ENCODE results near the gene TSHZ2.
"Not testable (repeated sequence)": the region's sequence is repeated elsewhere in the genome, so short reads cannot be mapped to it uniquely, and the experiment has no call there.

Gene TSHZ2

DNA sequence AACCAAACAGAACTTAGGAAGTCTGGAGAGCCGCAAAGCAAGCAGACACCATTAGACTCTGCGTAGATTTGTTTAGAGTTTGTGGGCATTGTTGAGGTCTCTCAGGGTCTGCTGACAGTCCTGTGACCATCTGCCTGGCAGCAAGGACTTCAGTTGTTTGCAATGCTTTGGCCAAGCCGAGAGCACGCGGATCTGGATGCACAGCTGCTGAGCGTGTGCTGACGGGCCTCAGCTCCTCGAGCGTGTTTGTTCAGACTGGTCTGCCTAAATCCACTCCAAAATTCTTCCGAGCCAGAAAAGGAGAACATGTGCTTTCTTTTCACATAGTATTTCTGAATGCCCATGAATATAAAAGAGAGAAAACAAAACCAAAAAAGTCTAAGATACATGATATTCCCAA is 462.5 kb downstream of the TSHZ2 start:
- DNase-seq = no peak

DNA sequence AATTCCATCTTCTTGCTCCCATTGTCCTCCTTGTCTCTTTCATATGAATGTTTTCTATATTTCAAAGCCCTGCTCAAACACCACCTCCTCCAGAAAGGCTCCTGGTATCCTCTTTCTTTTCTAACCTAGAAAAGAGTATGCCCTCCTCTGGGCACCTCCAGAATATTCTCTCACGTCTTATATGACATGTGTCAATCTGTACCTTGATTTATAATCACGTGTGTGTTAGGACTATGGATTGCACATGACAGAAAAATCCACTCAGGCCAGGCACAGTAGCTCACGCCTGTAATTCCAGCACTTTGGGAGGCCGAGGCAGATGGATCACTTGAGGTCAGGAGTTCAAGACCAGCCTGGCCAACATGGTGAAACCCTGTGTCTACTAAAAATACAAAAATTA is 464.8 kb downstream of the TSHZ2 start:
- DNase-seq = not testable (repeated sequence)

DNA sequence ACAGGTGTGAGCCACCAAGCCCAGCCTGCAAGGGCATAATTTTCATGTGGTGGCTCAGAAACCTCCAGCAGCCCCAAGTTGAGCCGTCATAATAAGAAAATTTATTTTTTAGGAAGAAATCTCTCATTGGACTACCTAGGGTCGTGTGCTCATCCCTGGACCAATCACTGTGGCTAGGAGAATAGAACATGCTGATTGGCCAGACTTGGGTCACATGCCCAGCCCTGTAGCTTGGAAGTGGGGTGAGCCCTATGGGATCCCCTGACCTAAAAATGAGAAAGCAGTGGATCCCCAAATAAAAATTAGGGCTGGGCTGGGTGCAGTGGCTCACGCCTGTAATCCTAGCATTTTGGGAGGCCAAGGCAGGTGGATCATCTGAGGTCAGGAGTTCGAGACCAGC is 466.2 kb downstream of the TSHZ2 start:
- DNase-seq = no peak

DNA sequence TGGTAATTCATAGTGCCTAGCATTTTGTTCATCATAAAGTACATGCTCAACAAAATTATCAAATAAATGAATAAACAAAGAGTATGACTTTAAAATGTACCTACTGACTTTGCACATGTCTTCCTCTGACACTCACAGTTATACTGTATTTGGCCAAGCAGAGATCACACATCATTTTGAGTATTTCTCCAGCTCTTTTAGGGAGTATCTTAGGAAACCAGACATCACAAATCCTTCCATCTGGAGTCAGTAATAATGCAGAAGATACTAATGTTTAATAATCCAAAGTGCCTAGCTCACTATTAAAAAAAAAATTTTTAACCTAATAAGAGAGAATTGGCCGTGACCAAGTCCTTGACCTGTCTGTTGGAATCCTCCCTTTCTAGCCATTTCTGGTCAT is 466.9 kb downstream of the TSHZ2 start:
- DNase-seq = no peak

DNA sequence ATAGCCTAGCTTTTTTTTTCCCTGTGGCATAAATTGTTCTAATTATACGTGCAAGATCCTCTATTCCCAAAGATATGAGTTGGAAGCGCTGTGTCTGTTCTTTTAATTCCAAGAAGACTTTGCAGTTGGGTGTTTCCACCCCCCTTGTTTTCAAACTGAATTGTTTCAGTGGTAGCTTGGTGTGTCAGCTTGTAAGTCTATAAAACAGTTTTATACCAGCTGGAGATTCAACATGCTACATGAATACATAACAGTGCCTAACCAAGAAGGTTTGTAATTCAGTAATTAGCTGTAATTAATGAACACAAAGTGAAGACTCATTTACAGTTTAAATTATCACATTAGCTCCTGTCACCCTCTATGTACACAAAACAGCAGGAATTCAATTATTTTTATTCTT is 467.5 kb downstream of the TSHZ2 start:
- DNase-seq = no peak

DNA sequence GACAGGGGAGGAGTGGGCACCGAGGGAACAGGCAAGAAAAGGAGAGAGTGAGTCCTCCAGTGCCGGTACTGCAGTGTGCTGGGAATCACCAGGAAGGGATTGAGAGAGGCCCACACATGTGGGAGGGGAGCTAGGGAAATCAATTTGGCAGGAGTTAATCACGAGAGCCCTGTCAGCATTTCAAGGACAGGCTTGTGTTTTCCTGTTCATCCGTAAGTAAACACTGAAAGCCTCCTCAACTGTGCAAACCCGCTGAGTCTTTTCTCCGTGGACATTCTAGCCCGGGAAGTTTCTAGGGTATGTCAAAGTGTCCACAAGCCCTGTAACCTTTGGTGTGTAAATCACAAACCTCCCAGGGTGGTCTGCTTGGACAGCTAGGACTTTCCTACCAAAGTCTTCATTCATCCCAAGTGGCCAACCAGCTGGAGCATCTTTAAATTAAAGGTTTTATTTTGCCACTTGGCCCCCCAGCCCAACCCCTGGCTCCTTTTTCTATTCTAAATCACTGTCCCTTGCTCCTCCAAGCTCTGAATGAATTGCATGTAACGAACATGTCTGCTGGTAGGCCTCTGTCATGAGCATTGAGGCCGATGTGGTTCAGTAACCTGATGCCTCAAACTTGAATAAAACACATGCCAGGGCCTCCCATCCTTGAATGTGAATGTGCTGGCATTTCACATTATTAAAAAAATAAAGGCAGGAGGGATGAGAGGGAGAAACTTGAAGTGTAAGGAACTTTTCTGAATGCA is 472.4 kb downstream of the TSHZ2 start:
- no peak for DNase-seq

DNA sequence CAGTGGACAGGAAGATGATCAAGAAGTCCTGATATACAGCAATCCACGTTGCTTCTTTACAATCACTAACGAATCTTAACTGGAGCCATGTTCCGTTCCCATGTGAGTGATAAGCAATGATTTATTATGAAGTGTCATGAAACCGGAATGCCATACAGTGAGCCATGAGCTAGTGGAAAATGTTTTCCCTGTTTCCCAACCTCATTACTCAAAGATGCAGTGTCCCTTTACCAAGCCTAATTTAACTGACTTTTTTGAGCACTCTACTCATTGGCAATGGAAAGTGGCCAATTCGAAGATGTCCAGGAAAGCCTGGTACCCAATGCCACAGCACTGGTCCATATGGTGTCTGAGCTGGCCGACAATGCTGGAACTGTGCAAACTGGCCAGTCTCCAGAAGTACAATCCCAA is 473.2 kb downstream of the TSHZ2 start:
- no peak for DNase-seq

DNA sequence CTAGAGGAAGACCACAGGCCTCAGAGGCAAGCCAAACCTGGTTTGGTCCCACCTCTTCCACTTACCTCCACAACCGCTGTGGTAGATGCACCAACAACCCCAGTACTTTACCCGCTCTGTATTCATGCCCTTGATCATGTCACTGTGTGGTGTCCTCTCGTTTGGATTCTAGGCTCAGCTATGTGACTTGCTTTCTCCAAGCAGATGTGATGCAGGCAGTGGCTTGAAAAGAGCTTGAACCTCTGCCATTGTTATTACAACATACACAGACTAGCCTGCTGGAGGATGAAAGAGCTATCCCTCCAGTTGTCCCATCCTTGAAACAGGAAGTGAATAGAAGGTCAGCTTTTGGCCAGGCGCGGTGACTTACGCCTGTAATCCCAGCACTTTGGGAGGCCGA is 473.8 kb downstream of the TSHZ2 start:
- no peak for DNase-seq

DNA sequence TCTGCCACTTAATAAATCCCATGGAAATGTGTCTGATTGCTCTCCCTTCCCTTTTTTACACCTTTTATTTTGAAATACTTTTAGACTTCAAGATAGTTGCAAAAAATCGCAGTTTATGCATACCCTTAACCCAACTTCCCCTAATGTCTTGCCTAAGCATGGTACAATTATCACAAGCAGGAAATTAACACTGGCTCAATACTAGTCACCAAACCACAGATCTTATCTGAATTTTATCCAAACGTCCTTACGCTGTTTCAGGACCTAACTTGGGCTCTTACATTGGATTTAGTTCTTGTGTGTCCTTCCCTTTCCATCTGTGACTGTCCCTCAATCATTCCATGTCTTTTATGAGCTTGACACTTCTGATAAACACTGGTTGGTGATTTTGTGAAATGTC is 475.2 kb downstream of the TSHZ2 start:
- no peak for DNase-seq

DNA sequence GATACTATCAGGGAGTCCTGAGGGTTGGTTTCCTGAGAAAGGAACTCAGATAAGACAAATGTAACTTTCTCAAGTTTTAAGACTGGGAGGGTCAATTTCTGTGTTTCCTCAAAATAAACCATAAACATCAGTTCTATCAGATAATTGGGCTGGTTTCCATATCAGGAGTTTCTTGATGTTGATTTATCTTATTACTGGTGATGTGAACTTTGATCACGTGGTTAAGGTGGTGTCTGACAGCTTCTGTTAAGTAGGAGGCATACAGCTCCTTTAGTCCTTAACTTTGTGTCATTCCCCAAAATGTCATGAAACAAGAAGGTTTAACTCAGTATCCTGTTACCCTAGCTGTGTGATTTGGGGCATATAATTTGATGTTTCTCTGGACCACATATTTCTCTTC is 476.3 kb downstream of the TSHZ2 start:
- DNase-seq = no peak

DNA sequence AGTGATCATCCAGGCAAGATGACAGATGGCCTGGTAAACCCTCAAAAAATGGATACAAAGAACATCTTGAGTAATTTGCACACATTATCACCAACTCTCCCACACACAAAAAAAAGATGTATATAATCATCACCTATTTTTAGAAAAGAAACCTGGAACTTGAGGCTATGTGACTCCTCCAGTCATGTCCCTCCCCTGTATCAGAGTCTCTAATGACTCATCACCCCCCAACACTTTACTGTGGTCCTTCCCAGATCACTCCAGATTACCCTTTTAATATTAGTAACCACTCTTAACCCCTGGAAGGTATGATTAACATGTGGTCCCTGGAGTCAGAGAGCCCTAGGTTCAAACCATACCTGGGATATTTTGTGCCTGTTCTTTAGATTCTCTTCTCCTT is 476.7 kb downstream of the TSHZ2 start:
- DNase-seq = no peak

DNA sequence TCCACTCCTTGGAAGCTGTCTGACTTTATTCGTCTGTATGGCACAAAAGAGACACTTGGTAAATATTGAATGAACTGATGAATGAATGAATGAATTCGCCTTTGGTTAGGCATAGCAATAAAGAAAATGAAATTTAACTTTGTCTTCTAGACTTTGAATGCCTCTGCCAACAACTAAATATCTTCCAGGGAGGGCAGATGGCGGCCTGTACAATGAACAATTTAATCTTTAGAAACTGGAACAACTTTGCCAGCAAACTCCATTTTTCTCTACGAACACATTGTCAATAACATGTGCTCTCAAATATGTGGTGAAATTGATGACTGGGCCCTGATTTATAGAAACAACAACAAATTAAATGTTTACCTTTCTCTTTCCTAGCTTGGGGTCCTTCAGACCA is 480.9 kb downstream of the TSHZ2 start:
- no peak for DNase-seq

DNA sequence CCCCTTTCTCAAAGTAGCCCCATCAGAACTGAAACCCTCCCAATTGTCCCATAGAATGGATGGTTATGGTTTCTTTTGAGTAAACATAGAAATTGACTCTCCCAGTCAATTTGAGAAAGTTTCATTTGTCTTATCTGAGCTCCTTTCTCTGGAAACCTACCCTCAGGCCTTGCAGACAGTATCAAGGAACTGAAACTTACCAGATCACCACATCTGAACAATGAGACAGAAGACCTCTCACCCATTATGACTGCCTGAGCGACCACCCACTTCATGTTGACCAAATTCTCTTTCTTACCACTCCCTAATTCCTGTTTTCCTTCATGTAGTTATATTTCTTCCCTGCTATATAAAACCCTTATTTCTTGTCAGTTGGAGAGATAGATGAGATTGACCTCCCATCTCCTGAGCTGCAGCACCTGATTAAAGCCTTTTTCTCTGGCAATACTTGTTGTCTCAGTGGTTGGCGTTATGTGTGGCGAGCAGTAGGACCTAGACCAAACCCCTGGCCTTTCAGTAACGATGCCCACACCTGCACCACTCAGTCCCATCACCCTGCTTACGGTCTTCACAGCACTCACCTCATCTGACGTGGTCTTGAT is 482.6 kb downstream of the TSHZ2 start:
- no peak for DNase-seq

DNA sequence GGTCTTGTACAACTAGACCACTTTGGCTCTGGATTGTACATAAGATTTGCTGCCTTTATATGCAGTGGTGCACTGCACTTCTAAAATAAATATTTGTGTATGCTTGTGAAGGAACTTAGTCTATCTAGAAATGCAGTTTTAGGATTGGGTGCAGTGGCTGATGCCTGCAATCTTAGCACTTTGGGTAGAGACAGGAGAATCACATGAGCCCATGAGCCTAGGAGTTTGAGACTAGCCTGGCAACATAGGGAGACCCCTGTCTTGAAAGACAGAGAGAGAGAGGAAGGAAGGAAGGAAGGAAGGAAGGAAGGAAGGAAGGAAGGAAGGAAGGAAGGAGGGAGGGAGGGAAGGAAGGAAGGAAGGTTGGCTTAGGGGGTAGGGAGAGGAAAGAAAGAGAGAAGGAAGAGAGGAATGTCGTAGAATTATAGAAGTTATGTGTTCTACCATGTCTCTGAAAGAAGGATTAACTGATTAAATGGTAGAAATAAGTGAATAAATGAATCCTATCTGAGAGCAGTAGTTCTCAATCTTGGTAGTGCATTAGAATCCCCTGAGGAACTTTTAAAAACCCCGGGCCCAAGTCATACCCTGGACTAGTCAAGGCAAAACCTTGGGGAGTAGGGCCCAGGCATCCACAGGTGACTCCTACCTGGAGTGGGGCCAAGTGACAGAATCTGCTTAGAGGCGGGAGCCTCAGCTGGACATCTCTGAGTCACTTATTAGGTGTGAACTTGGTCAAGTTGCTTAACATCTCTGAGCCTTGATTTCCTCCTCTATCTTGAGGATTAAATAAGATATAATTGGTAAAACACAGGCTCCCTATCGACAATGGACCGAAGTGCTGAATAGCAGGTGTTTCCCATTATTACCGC is 491.2 kb downstream of the TSHZ2 start:
- no peak for DNase-seq

DNA sequence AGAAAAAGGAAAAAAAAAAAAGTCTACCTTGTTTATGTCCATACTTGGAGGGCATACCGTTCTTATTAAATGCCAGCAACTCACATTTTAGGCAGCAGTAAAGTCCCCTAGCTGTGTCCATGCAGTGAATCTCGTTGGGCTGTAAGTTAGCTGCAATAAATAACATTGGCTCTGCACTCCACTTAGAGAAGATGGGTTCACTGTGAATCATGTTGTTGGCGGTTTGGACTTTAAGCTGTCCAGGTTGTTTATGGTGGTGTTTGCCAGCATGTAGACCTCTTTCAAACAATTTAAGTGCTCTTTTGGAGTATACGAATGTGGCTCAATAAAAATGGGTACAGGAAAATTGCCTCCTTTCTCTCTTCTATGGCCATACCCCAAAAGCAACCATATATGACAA is 494.1 kb downstream of the TSHZ2 start:
- no peak for DNase-seq

DNA sequence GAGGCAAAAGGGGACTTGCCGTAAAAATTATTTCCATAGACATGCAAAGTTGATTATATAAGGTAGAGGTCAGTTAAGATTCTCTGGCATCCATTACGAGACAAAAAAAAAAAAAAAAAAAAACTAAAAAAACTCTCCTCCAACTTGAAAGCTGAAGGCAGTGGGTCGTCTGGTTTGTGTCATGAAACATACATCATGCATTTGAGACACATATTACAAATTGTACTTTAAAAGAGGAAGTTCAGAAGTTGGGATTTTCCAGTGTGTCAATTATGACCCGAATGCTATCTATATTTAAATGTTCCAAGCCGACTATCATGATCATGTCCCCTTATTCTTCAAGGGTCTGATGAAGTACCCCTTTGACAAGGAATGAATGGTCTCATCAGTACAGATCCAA is 496.4 kb downstream of the TSHZ2 start:
- no peak for DNase-seq

DNA sequence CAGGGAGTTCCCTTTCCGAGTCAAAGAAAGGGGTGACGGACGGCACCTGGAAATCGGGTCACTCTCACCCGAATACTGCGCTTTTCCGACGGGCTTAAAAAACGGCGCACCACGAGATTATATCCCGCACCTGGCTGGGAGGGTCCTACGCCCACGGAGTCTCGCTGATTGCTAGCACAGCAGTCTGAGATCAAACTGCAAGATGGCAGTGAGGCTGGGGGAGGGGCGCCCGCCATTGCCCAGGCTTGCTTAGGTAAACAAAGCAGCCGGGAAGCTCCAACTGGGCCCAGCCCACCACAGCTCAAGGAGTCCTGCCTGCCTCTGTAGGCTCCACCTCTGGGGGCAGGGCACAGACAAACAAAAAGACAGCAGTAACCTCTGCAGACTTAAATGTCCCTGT is 500.7 kb downstream of the TSHZ2 start:
- DNase-seq = not testable (repeated sequence)

DNA sequence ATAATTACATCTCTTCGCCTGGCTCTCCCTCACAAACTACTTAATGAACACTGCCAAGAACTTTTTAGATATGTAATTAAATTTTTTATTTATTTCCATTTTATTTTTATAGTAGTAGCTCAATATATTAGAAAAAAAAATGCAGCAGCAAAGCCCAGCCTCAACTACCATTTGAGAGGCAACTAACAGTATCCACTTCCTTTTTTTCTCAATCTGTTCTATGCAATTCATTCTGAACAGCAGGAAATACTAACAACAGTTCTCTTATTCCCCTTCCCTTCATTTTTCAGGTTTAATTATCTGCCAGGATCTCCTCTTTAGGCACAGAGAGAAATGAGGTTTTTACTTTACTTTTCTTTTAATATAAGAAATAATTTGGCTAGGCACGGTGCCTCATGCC is 508.8 kb downstream of the TSHZ2 start:
- no peak for DNase-seq

DNA sequence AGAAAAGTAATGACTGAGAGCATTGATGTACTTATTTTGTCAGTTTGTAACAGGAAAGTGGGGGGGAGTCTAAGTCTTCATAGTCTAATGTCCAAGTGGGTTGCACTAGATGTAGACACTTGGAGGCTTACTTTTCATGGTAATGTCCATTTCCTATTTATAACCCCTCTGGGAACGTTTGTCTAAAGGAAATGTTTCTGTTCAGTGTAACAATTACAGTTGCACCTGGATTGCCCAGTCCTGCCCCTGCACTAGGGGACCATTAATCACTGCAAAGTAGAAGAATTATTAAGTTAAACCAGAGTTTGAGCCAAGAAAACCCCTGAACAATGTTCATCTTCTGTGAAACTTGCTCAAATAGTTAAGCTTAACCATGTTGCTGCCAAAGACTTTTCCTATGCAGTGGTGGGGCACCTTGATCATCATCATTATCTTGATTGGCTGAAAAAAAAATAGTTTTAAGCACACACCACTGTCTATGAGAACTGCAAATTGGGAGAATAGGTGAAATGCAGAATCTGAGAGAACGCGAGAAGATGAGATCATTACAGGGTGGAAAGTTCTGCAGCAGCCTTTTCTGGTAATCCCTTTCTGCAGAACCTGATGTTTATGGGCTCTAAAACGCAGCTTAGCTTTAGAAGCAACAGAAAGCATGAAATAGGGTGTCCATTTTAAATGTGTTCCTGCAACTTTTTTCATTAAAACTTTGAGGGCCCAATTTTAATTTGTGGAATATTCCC is 515.5 kb downstream of the TSHZ2 start:
- DNase-seq = no peak

DNA sequence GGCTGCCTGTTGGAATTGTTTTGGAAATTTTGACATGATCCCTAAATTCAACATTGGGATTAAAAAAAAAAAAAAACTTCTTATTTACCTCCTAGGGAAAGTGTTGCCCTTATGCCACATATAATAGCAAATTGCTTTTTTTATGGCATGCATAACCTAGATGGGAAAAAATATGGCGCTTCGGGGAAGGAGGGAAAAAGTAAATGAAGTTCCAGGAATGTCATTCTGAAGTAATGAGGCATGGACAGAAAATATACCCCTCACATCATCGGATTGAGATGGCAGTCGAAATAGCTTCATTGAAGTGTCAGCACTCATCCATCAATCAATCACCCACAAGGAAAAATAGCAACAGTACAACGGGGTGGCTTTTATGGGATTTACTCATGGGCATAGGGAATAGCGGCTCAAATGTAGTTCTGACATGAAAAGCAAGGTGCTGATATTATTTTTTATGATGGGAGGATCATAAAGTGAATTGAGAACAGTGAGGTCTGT is 516.7 kb downstream of the TSHZ2 start:
- no peak for DNase-seq

DNA sequence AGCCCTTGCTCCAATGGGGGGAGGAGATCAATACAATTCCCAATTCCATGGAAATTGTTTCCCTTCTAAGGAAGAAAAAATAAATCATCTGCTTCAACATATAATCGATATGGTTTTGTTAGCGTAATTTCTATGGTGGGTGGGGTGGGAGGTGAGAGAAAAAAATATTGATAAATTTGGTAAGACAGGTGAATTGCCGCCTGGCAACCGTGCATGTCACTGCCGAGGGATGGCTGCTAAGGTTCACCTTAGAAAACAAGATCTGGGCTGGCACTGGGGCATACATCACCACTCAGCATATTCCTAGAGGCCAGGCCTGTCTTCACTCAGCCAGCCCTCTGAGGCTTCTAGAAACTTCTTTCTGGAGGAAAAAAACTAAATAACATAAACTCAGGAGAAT is 517.4 kb downstream of the TSHZ2 start:
- DNase-seq = no peak

DNA sequence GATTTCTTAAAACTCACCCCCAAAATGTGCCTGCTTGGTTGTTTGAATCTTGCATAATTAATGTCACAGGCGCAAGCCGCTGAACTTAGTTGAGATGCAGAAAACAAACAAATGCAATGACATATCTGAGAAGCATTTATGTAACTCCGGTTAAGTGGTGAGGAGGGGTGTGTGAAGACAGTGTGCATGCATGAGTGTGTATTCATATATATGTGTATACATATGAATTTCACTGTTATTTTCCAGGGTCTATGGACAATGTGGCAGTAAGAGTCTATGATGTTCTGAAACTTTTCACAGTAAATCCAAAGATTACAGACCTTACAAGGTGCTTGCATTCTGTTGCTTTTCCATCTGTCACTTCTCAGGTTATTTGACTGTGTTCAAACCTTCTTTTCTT is 518.5 kb downstream of the TSHZ2 start:
- DNase-seq = no peak

DNA sequence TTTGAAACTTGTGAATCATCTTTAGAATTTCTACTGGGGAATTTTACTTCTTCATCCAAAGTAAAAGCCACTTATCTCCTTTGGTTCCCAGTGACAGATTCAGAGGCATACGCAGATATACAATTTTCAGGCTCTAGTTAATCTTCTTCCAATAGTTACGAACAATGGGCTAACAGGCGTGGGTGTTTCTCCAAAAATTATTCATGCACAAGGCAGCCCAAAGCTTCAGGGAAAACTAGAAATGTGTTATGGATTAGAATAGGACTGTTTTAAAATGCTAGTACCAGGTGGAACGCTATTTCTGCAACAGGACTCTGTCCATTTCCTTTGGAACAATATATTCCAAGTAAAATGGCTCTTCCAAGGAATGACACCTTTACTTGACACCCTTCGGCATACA is 519.3 kb downstream of the TSHZ2 start:
- no peak for DNase-seq
